ENCODE measurements around the gene ACKR4.

GRCh38 chr3:132626955-132627354 lies 29.9 kb downstream of the ACKR4 start:
- TF ChIP-seq, protein P1, sequence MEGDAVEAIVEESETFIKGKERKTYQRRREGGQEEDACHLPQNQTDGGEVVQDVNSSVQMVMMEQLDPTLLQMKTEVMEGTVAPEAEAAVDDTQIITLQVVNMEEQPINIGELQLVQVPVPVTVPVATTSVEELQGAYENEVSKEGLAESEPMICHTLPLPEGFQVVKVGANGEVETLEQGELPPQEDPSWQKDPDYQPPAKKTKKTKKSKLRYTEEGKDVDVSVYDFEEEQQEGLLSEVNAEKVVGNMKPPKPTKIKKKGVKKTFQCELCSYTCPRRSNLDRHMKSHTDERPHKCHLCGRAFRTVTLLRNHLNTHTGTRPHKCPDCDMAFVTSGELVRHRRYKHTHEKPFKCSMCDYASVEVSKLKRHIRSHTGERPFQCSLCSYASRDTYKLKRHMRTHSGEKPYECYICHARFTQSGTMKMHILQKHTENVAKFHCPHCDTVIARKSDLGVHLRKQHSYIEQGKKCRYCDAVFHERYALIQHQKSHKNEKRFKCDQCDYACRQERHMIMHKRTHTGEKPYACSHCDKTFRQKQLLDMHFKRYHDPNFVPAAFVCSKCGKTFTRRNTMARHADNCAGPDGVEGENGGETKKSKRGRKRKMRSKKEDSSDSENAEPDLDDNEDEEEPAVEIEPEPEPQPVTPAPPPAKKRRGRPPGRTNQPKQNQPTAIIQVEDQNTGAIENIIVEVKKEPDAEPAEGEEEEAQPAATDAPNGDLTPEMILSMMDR (IDR thresholded peaks at IDR 0.05), result no peak
- TF ChIP-seq POLR2A (IDR thresholded peaks at IDR 0.05), result no peak

Data from right lobe of liver (tissue), 4 donors.